Activated T-cell treated with anti-CD3 and anti-CD28 coated beads, Interleukin-2, amount 50 U/mL, for 24 hours (primary cell): Measurements from ENCODE around the gene CERT1.
"Not testable (repeated sequence)": the region's sequence is repeated elsewhere in the genome, so short reads cannot be mapped to it uniquely, and the experiment has no call there.

Experiments
- DNase-seq: peaks from one replicate; pipeline ENCODE4 v3.0.0-alpha.2; 2020
- H3K27ac Mint-ChIP-seq: 2 replicates; pipeline ENCODE4 v1.8.0; 2020; ENCODE audit warnings: mild to moderate bottlenecking, mixed read lengths
- H3K27me3 Mint-ChIP-seq: 2 replicates; pipeline ENCODE4 v1.8.0; 2020; ENCODE audit warnings: mixed read lengths
- H3K36me3 Mint-ChIP-seq: 2 replicates; pipeline ENCODE4 v1.8.0; 2020; ENCODE audit warnings: low read depth, mixed read lengths
- H3K4me1 Mint-ChIP-seq: 2 replicates; pipeline ENCODE4 v1.8.0; 2020; ENCODE audit warnings: low read depth, mixed read lengths
- H3K4me3 Mint-ChIP-seq: 2 replicates; pipeline ENCODE4 v1.8.0; 2020; ENCODE audit warnings: mild to moderate bottlenecking, moderate library complexity, mixed read lengths
- H3K9me3 Mint-ChIP-seq: 2 replicates; pipeline ENCODE4 v1.8.0; 2020; ENCODE audit warnings: mixed read lengths

CERT1 gene

GRCh38 chr5:75511435-75512382 lies at the start of gene CERT1, which contains the start of gene POLK:
Gene CERT1, minus strand, starts transcription at chr5:75511629. Its CDS starts 422 bp downstream, at chr5:75511207.
Gene POLK, plus strand, starts transcription at chr5:75511891.
- Mint-ChIP-seq H3K36me3 (peaks cover 46% of the 10 kb centered on the region), H3K27ac (peak within 1 kb of the TSS; percentile 98), H3K4me3 (peak within 1 kb of the TSS; percentile 93), H3K4me1 (peaks cover 63% of the 10 kb centered on the region), H3K27me3 (no peaks in the 10 kb centered on the region), H3K9me3 (no peaks in the 10 kb centered on the region)
- DNase-seq, result peak; percentile 95

GRCh38 chr5:75560655-75561054 lies 49.2 kb upstream of the CERT1 start:
- H3K4me3 Mint-ChIP-seq, H3K27me3 Mint-ChIP-seq, DNase-seq, H3K27ac Mint-ChIP-seq: not testable (repeated sequence)
- H3K36me3 Mint-ChIP-seq, result peaks cover 87% of the 10 kb centered on the region
- H3K9me3 Mint-ChIP-seq, result peaks cover 37% of the 10 kb centered on the region
- peaks cover 54% of the 10 kb centered on the region for H3K4me1 Mint-ChIP-seq

- DNase-seq, result no peak
- no peaks in the 10 kb centered on the region for H3K27me3 Mint-ChIP-seq
- H3K9me3 Mint-ChIP-seq, result peaks cover 29% of the 10 kb centered on the region
- no peak overlapping the region for H3K27ac Mint-ChIP-seq
- H3K4me3 Mint-ChIP-seq, result no peak overlapping the region
- H3K36me3 Mint-ChIP-seq, result peaks cover 88% of the 10 kb centered on the region
- H3K4me1 Mint-ChIP-seq, result peaks cover 39% of the 10 kb centered on the region
Measured at GRCh38 chr5:75558981-75559632, 47.7 kb upstream of the CERT1 start.

- Mint-ChIP-seq H3K9me3 (peaks cover 24% of the 10 kb centered on the region), H3K36me3 (peaks cover 88% of the 10 kb centered on the region), H3K27me3 (no peaks in the 10 kb centered on the region), H3K4me1 (peaks cover 31% of the 10 kb centered on the region), H3K4me3 (no peak overlapping the region), H3K27ac (no peak overlapping the region)
- no peak for DNase-seq
Measured at GRCh38 chr5:75558221-75558620, 46.8 kb upstream of the CERT1 start.

GRCh38 chr5:75553358-75553757 lies 41.9 kb upstream of the CERT1 start:
- H3K4me3 Mint-ChIP-seq, result no peak overlapping the region
- peaks cover 87% of the 10 kb centered on the region for H3K36me3 Mint-ChIP-seq
- no peak for DNase-seq
- peaks cover 4% of the 10 kb centered on the region for H3K9me3 Mint-ChIP-seq
- peaks cover 16% of the 10 kb centered on the region for H3K4me1 Mint-ChIP-seq
- H3K27ac Mint-ChIP-seq, result no peak overlapping the region
- H3K27me3 Mint-ChIP-seq, result no peaks in the 10 kb centered on the region

GRCh38 chr5:75552764-75553163 lies 41.3 kb upstream of the CERT1 start:
- H3K9me3 Mint-ChIP-seq, result peaks cover 4% of the 10 kb centered on the region
- peaks cover 11% of the 10 kb centered on the region for H3K4me1 Mint-ChIP-seq
- no peaks in the 10 kb centered on the region for H3K27me3 Mint-ChIP-seq
- no peak overlapping the region for H3K4me3 Mint-ChIP-seq
- DNase-seq, result no peak
- H3K27ac Mint-ChIP-seq, result no peak overlapping the region
- H3K36me3 Mint-ChIP-seq, result peaks cover 82% of the 10 kb centered on the region

- Mint-ChIP-seq H3K4me1 (peaks cover 5% of the 10 kb centered on the region), H3K27me3 (no peaks in the 10 kb centered on the region), H3K27ac (no peak overlapping the region), H3K36me3 (peaks cover 75% of the 10 kb centered on the region), H3K4me3 (no peak overlapping the region), H3K9me3 (no peaks in the 10 kb centered on the region)
- no peak for DNase-seq
Measured at GRCh38 chr5:75551471-75551870, 40.0 kb upstream of the CERT1 start.

GRCh38 chr5:75550597-75550996 lies 39.2 kb upstream of the CERT1 start:
- H3K36me3 Mint-ChIP-seq, result peaks cover 67% of the 10 kb centered on the region
- H3K4me1 Mint-ChIP-seq, result peaks cover 2% of the 10 kb centered on the region
- no peak overlapping the region for H3K27ac Mint-ChIP-seq
- DNase-seq, result no peak
- no peak overlapping the region for H3K4me3 Mint-ChIP-seq
- no peaks in the 10 kb centered on the region for H3K9me3 Mint-ChIP-seq
- H3K27me3 Mint-ChIP-seq, result no peaks in the 10 kb centered on the region

GRCh38 chr5:75547812-75548211 lies 36.4 kb upstream of the CERT1 start:
- no peak for DNase-seq
- peaks cover 57% of the 10 kb centered on the region for H3K36me3 Mint-ChIP-seq
- H3K9me3 Mint-ChIP-seq, result no peaks in the 10 kb centered on the region
- peaks cover 7% of the 10 kb centered on the region for H3K4me1 Mint-ChIP-seq
- H3K4me3 Mint-ChIP-seq, result no peak overlapping the region
- H3K27me3 Mint-ChIP-seq, result no peaks in the 10 kb centered on the region
- H3K27ac Mint-ChIP-seq, result no peak overlapping the region

GRCh38 chr5:75546830-75547229 lies 35.4 kb upstream of the CERT1 start:
- H3K27me3 Mint-ChIP-seq, result no peaks in the 10 kb centered on the region
- H3K36me3 Mint-ChIP-seq, result peaks cover 47% of the 10 kb centered on the region

GRCh38 chr5:75545131-75545530 lies 33.7 kb upstream of the CERT1 start:
- no peak for DNase-seq
- H3K27ac Mint-ChIP-seq, result no peak overlapping the region

More at GRCh38 chr5:75546830-75547229, 35.4 kb upstream of the CERT1 start:
- Mint-ChIP-seq H3K27ac (no peak overlapping the region), H3K4me3 (no peak overlapping the region), H3K9me3 (no peaks in the 10 kb centered on the region), H3K4me1 (peaks cover 7% of the 10 kb centered on the region)
- DNase-seq, result no peak

GRCh38 chr5:75538211-75538610 lies 26.8 kb upstream of the CERT1 start:
- Mint-ChIP-seq H3K4me3 (no peak overlapping the region), H3K27me3 (no peaks in the 10 kb centered on the region), H3K27ac (no peak overlapping the region)

More at GRCh38 chr5:75545131-75545530, 33.7 kb upstream of the CERT1 start:
- Mint-ChIP-seq H3K36me3 (peaks cover 48% of the 10 kb centered on the region), H3K4me1 (peaks cover 10% of the 10 kb centered on the region), H3K9me3 (no peaks in the 10 kb centered on the region), H3K4me3 (no peak overlapping the region), H3K27me3 (no peaks in the 10 kb centered on the region)

GRCh38 chr5:75536694-75537360 lies 25.4 kb upstream of the CERT1 start:
- Mint-ChIP-seq H3K9me3 (peaks cover 18% of the 10 kb centered on the region), H3K36me3 (peaks cover 76% of the 10 kb centered on the region), H3K27me3 (no peaks in the 10 kb centered on the region), H3K27ac (no peak overlapping the region), H3K4me1 (peaks cover 30% of the 10 kb centered on the region), H3K4me3 (no peak overlapping the region)
- no peak for DNase-seq

More at GRCh38 chr5:75538211-75538610, 26.8 kb upstream of the CERT1 start:
- DNase-seq, result no peak
- Mint-ChIP-seq H3K9me3 (peaks cover 13% of the 10 kb centered on the region), H3K36me3 (peaks cover 64% of the 10 kb centered on the region), H3K4me1 (peaks cover 31% of the 10 kb centered on the region)

- Mint-ChIP-seq H3K4me3 (no peak overlapping the region), H3K36me3 (peaks cover 75% of the 10 kb centered on the region), H3K27ac (peak overlapping the region; percentile 31), H3K4me1 (peaks cover 30% of the 10 kb centered on the region), H3K9me3 (peaks cover 18% of the 10 kb centered on the region), H3K27me3 (no peaks in the 10 kb centered on the region)
- no peak for DNase-seq
Measured at GRCh38 chr5:75536147-75536546, 24.7 kb upstream of the CERT1 start.
